HepG2 (cell line): Measurements from ENCODE around the gene NOC2L. TPM values are rescaled to one million over a fixed set of nuclear protein-coding genes. Genes with fewer than 3 reads are reported as not detected.
A peak's percentile ranks its signal among the peaks of the same experiment; 100 is the strongest.

Experiments
- ARHGAP35 ChIP-seq: sonication (generic); formaldehyde crosslinking; IDR thresholded peaks from 2 replicates; pipeline ENCODE4 v1.9.0; 2022; ENCODE audit warnings: mild to moderate bottlenecking, inconsistent platforms, moderate library complexity, missing genetic modification reagents, borderline replicate concordance
- ARID3A ChIP-seq: IDR thresholded peaks from 2 replicates; pipeline ENCODE4 v1.6.1; 2012; ENCODE audit warnings: low read depth, low read length, improper control_type of control experiment
- FOSL2 ChIP-seq: sonication (generic); formaldehyde crosslinking; IDR thresholded peaks from 2 replicates; pipeline ENCODE4 v1.4.0; 2020; ENCODE audit warnings: missing genetic modification reagents
- FOXC1 ChIP-seq: sonication (generic); formaldehyde crosslinking; IDR thresholded peaks from 2 replicates; pipeline ENCODE4 v1.8.0; 2022; ENCODE audit warnings: mild to moderate bottlenecking, missing genetic modification reagents, borderline replicate concordance
- GATAD2A ChIP-seq: IDR thresholded peaks from 2 replicates; pipeline ENCODE4 v1.6.1; 2016
- HINFP ChIP-seq: sonication (generic); formaldehyde crosslinking; IDR thresholded peaks from 2 replicates; pipeline ENCODE4 v1.4.0; 2020; ENCODE audit warnings: low read depth, mild to moderate bottlenecking, missing genetic modification reagents
- MTA1 ChIP-seq: sonication (generic); formaldehyde crosslinking; IDR thresholded peaks from 2 replicates; pipeline ENCODE4 v1.4.0; 2020; ENCODE audit warnings: missing genetic modification reagents, mild to moderate bottlenecking, borderline replicate concordance
- PAXIP1 ChIP-seq: sonication (generic); formaldehyde crosslinking; conservative IDR thresholded peaks from 2 replicates; pipeline ENCODE4 v1.4.0; 2020; ENCODE audit warnings: mild to moderate bottlenecking, missing genetic modification reagents, moderate library complexity
- PITX1 ChIP-seq: sonication (generic); formaldehyde crosslinking; IDR thresholded peaks from 2 replicates; pipeline ENCODE4 v1.5.1; 2020; ENCODE audit warnings: mild to moderate bottlenecking, missing genetic modification reagents
- RAD21 ChIP-seq: fragments of 450-650 bp; formaldehyde crosslinking; IDR thresholded peaks from 2 replicates; pipeline ENCODE4 v1.5.0; 2020; ENCODE audit warnings: mild to moderate bottlenecking
- RORA ChIP-seq: sonication (generic); formaldehyde crosslinking; IDR thresholded peaks from 2 replicates; pipeline ENCODE4 v1.5.0; 2020; ENCODE audit warnings: mild to moderate bottlenecking, missing genetic modification reagents, moderate library complexity
- ZNF407 ChIP-seq: sonication (generic); formaldehyde crosslinking; IDR thresholded peaks from one replicate; pipeline ENCODE4 v1.5.1; 2020; ENCODE audit warnings: mild to moderate bottlenecking, missing genetic modification reagents; ENCODE audit errors: not compliant biosample characterization
- polyA plus RNA-seq, 8 experiments: library from polyadenylated mRNA; depleted of rRNA in 3 of 8; stranded (reverse) in 7 of 8; unstranded in 1 of 8; fragments of >200 nt; fragmentation: Illumina TruSeq in 4 of 8; extraction: Trizol in 4 of 8; gene quantifications; 2 replicates each; pipeline versions ENCODE4 v1.2.1 to v1.2.3, GENCODE V29; 2011 to 2016; ENCODE audit warnings: low read depth in 4 of 8, missing spikeins in 1 of 8, mixed read lengths in 1 of 8; ENCODE audit not compliant: insufficient read depth in 1 of 8
- total RNA-seq, 5 experiments: library from RNA; depleted of rRNA; stranded (reverse); fragments of >200 nt; fragmentation: Illumina TruSeq; extraction: Trizol; gene quantifications; 2 replicates each; pipeline ENCODE4 v1.2.3, GENCODE V29; 2016; ENCODE audit warnings: low read depth in 1 of 5

The NOC2L gene
- total and polyA plus RNA-seq, 2 of the 13 experiments (the other 11 are each of a cell fraction or from before 2014, with no cell fraction given): 32.0 to 103 TPM

GRCh38 chr1:1004780-1005697 is 46.0 kb upstream of the NOC2L start (continued):
- no peak for TF ChIP-seq ZNF407 (CRISPR knock-in tag)
- peak; percentile 77 for TF ChIP-seq PAXIP1 (CRISPR knock-in tag)
- 0 out of 2 replicates have a peak, but pooled peaks have one; percentile 12 for TF ChIP-seq ARHGAP35 (CRISPR knock-in tag)
- 0 out of 2 replicates have a peak, but pooled peaks have one; percentile 38 for TF ChIP-seq RAD21 (CRISPR knock-in tag)
- 0 out of 2 replicates have a peak, but pooled peaks have one; percentile 42 for TF ChIP-seq FOSL2
- no peak for TF ChIP-seq MTA1 (CRISPR knock-in tag)
- TF ChIP-seq ARID3A: no peak
- no peak for TF ChIP-seq RORA
- TF ChIP-seq GATAD2A (CRISPR knock-in tag): peak; percentile 75
- peak; percentile 49; the same call in 1 of the 2 replicates for TF ChIP-seq HINFP (CRISPR knock-in tag)
- TF ChIP-seq FOXC1 (CRISPR knock-in tag): peak; percentile 71
- 0 out of 2 replicates have a peak, but pooled peaks have one; percentile 12 for TF ChIP-seq PITX1 (CRISPR knock-in tag)
